Articular chondrocyte of knee joint (primary cell): ENCODE measurements around the gene HMGCLL1. TPM values are rescaled to one million over a fixed set of nuclear protein-coding genes. Genes with fewer than 3 reads are reported as not detected.

Experiments used
- total RNA-seq: library from RNA; depleted of rRNA; stranded (reverse); fragments of >200 nt; gene quantifications from 2 replicates; pipeline ENCODE4 v1.2.3, GENCODE V29; 2012

The HMGCLL1 gene
- 0.13 TPM in 1 of 2 replicates, not detected in the other for total RNA-seq

DNA sequence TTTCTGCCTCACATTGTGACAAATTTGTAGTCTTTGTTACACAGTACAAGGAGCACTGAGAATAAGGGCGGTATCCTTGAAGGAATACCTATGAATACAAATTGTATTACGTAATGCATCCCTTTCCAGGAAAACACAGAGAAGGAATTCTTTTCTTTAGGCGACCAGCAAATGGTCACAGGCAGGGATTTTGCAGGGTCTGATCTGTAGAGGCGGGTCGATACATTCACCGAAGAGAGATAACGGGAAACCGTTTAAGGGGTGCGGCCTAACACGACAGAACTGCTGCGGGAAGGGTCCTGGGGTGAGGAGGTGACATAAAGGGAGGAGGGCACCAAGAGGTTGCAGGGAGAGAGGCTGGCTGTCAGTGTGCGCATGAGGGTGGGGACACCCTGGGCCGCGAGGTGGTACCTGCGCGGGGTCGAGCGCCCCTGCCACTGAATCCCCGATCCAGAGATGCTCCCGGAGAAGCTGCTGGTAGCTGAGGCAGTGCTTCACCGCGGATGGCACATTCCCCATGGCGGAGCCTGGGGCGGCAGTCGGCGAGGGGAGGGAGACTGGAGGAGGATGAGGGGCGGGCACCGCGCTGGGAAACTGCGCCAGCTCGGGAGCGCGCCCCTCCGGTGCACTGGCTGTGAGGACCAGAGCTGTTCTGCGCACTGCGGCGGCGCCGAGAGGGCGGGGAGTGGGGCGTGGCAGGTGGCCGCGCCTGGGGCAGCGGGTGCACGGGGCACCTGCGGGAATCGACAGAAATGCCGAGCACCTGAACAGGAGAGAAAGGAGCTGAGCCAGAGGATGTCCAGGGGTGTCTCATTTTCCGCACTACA is at the start of gene HMGCLL1:
TSS of gene HMGCLL1 (minus strand) at position 656 of the 827 bp plus-strand sequence. CDS start at position 519, 137 bp downstream.

